Activated CD4-positive, CD25-positive, alpha-beta regulatory T cell treated with anti-CD3 and anti-CD28 coated beads, Interleukin-2, amount 50 U/mL, for 16 hours (primary cell): ENCODE results near the gene HS1BP3.

ENCODE experiments used
- DNase-seq: peaks from one replicate; pipeline ENCODE4 v3.0.0-alpha.2; 2020; ENCODE audit warnings: low read depth, low spot score

Gene HS1BP3

GRCh38 chr2:20645761-20646160 lies 5.1 kb downstream of the HS1BP3 start:
- DNase-seq = no peak

GRCh38 chr2:20645301-20645701 lies 5.6 kb downstream of the HS1BP3 start:
- no peak for DNase-seq

GRCh38 chr2:20643826-20644225 lies 7.1 kb downstream of the HS1BP3 start:
- DNase-seq = no peak

- DNase-seq = no peak
These were observed 7.8 kb downstream of the HS1BP3 start for GRCh38 chr2:20643060-20643459.

GRCh38 chr2:20642055-20642971 lies 8.6 kb downstream of the HS1BP3 start:
- peak; percentile 44 for DNase-seq

DNA sequence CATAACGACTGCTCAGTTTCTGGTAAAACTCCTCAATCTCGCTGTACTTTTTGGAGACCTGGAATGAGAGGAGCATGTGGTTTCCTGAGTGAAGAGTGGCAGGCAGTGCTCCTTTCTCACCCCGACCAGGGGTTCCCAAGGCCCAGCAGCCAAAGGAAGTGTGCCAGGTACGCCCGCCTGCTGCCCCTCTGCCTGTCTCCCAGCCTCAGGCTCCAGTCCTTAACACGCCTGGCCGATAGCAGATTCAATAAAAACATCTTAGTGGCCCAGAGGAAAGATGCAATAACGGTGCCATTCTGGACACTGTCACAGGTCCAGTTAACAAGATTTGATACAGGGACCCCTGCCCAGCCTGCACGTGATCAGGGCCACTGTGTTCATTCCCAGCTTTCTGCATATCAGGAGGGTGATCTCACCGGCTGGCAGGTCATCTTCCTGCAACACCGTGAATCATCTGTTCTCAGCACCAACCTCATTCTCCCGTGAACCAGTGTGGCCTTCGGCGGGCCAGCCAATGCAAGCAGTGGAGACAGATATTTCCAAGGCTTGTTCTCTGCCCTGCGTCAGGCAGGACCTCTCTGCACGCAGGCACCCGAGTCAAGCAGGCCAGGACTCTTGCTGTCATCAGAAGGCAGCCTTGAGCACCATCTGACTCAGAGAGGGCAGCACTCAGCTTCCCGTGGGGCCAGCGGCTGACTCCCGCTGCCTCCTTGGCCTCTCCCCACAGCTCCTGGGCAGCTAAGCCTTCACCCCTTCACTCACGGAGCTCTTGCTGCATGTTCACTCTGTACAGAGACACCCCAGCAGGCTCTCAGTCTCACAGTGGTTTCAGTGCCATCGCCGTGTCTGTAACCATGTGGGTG lies 9.5 kb downstream of the HS1BP3 start:
- DNase-seq = no peak

DNA sequence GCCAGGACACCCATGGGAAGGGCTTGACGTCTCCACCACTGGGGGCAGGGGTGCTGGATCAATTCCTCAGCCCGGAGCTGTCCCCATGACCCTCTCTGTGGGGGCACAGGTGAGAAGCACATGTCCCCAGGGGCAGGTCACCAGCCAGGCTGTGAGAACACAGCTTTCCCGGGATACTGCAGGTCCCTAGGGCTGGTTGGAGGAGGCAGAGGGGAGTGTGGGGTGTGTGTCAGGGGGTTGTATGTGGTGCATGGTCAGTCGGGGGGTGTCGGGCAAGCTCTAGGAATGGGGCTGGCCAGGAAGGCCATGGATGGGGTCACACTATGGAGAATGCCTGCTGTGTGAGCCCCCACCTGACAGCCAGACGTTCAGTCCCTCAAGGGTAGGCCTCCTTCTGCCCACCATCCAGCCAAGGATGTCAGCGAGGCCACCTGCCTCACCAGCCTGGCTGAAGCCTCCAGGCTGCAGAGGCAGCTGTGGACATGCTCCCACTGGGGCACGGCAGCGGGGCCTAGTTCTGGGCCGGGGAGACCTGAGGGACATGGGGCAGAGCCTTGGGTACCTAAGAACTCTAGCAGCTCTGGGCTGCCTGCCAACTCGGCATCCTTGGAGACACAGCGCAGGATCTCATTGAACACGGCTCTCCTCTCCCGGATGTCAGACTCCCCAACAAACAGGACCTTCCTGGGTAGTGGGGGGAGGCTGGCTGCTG lies 10.3 kb downstream of the HS1BP3 start:
- DNase-seq = no peak

- DNase-seq = no peak
These were observed 12.1 kb downstream of the HS1BP3 start for GRCh38 chr2:20638646-20639430.

- no peak for DNase-seq
These were observed 12.9 kb downstream of the HS1BP3 start for GRCh38 chr2:20638014-20638413.

GRCh38 chr2:20637147-20637546 lies 13.8 kb downstream of the HS1BP3 start:
- no peak for DNase-seq

- no peak for DNase-seq
These were observed 15.0 kb downstream of the HS1BP3 start for GRCh38 chr2:20635675-20636584.

DNA sequence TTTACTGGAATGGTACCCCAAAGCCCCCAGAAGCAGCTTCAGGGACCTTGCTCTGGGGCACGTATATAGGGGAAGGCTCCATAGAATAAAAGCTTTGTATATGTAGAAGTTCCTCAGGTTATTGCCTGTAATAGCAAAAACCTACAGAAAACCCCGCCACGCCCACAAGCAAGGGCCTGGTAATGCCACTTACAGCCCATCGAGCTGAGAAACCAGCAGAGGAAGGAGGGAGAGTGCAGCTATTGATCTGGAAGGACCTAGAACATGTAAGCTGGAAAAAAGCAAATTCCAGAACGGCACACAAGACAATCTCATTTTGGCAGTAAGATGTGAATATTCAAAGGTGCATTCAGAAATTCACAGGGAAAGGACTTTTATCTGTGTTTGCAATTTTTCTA lies 15.8 kb downstream of the HS1BP3 start:
- DNase-seq = no peak

DNA sequence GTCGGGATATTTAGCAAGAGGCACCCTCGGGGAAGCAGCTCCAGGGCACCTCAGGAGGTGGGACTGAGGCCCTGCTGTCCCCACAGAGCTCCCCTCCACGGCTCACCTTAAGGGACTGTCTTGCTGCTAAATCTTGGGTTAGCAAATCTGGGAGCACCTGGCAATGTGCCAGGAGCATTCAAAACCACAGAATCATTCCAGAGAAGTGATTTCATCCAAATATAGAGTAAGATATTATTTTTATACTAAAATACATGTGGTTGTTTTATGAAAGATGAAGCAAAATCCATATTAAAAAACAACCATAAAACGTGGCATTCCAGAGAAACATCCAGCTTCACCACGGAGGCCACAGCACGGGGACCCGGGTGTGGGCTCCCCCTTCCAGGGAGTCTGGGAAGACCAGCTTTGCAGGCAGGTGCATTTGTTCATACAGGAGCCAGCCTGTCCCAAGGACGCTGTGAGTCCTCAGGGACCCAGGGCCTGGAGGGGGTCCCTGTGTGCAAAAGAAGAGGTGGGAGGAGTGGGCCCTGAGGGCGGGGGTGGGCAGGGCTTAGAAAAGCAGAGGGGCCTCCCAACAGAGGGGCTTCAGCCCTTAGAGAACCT lies 16.3 kb downstream of the HS1BP3 start:
- DNase-seq = no peak

DNA sequence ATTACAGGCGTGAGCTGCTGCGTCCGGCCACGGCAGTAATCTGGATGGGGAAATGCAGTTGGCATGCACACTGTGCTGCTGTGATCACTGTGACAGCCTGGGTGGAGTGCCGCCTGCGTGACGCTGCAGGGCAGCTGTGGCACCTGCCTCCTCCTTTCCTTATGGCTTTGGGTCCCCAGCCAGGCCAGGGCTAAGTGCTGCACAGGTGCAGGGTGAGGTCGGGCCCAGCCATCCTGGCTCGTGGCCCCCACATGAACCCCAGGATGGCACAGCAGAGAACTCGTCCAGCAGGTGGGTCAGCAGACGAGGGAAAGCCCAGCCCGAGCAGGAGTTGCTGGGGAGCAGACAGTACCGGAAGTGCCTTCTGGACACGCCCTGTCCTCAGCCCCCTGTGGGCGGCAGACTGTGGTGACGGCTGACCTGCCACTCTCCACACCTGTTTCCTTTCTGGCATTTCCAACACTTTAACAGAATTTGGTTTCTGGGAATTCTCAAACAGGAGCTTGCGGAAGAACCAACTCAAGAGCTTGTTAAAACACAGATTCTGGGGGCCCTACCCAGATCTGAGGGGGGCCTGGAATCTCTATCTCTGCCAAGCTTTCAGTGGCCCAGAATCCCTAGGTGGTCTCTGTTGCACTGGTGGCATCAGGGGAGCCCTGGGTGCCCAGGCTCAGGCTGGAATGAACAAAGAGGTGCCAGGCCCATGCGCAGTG lies 16.9 kb downstream of the HS1BP3 start:
- no peak for DNase-seq

- no peak for DNase-seq
These were observed 17.9 kb downstream of the HS1BP3 start for GRCh38 chr2:20633001-20633400.

GRCh38 chr2:20632446-20632990 lies 18.4 kb downstream of the HS1BP3 start:
- no peak for DNase-seq

DNA sequence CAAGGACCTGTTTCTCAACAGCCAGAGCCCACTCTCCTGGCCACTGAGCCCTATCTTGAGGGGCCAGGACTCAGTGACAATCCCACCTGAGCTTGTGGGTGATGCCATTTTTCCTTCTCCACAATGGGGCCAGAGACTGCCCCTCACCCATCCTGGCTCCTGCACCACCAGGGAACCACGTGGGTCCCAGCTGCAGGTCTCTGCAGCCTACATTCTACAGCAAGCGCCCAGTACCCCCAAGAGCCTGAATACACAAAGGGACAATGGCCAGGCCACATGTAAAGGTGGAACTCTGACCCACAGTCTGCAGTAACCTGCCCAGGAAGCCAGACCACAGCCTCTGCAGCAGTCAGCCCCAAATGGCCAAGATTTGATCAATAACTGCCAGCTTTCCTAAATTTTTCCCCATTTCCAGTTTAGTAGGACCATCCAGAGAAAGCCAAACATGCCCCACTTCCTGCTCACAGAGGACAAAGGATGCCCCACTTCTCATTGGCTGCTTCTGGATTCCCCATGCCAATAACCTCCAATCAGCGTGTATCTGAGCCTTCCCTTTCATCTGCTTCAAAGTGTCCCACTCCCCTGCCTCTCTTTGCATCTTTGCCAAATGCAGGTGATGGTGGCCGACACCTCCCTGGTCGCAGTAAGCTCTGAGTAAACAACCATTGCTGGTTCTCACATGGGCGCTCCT lies 19.1 kb downstream of the HS1BP3 start:
- no peak for DNase-seq

- no peak for DNase-seq
These were observed 19.9 kb downstream of the HS1BP3 start for GRCh38 chr2:20630967-20631366.
